Transverse colon (tissue), 4 donors: ENCODE data around the gene PRPF39. TPM values are rescaled to one million over a fixed set of nuclear protein-coding genes. Genes with fewer than 3 reads are reported as not detected.
"Not testable (repeated sequence)": the region's sequence is repeated elsewhere in the genome, so short reads cannot be mapped to it uniquely, and the experiment has no call there.

ENCODE experiments used
- DNase-seq: peaks from one replicate; pipeline ENCODE4 v3.0.0-alpha.2; 2019
- H3K27ac ChIP-seq, 4 donors: fragments of 200-600 bp; sonication (generic); 2 replicates each; pipeline ENCODE4 v1.5.1; 2016 to 2018; ENCODE audit warnings: inconsistent platforms in 4 of 4
- H3K27me3 ChIP-seq: fragments of 200-600 bp; sonication (generic); 2 replicates; pipeline ENCODE4 v1.5.1; 2017; ENCODE audit warnings: inconsistent platforms
- H3K36me3 ChIP-seq, 4 donors: fragments of 200-600 bp; sonication (generic); 2 replicates each; pipeline ENCODE4 v1.5.1; 2017 to 2019; ENCODE audit warnings: inconsistent platforms in 4 of 4
- H3K4me1 ChIP-seq, 4 donors: fragments of 200-600 bp; sonication (generic); 2 replicates each; pipeline ENCODE4 v1.5.1; 2017 to 2020; ENCODE audit warnings: inconsistent platforms in 4 of 4
- H3K4me3 ChIP-seq, 4 donors: fragments of 200-600 bp; sonication (generic); 1 replicate in 1 of 4; 2 replicates in 3 of 4; pipeline versions ENCODE4 v1.5.1 to v1.6.1; 2017 to 2019; ENCODE audit warnings: inconsistent platforms in 4 of 4
- H3K9me3 ChIP-seq, 2 donors: fragments of 200-600 bp; sonication (generic); 2 replicates each; pipeline ENCODE4 v1.5.1; 2017 to 2019; ENCODE audit warnings: inconsistent platforms in 2 of 2
- EP300 ChIP-seq: sonication (generic); formaldehyde crosslinking; IDR thresholded peaks from one replicate; pipeline ENCODE4 v1.6.1; 2017; ENCODE audit warnings: antibody characterized with exemption, low read depth
- POLR2A ChIP-seq: fragments of 450-650 bp; IDR thresholded peaks from one replicate; pipeline ENCODE4 v1.6.1; 2016; ENCODE audit warnings: antibody characterized with exemption, mild to moderate bottlenecking, moderate library complexity
- POLR2AphosphoS5 ChIP-seq, 3 donors: sonication (generic); formaldehyde crosslinking; IDR thresholded peaks; one replicate each; pipeline ENCODE4 v1.6.1; 2016; ENCODE audit warnings: antibody characterized with exemption in 3 of 3
- WGBS, 2 donors: methylation state at CpG; one replicate each; pipeline ENCODE4 v1.1.5; 2018; ENCODE audit warnings: low coverage in 1 of 2; 5-methylcytosine and 5-hydroxymethylcytosine counted together
- in situ Hi-C, 4 donors: fragments of 200-750 bp; cut with MboI; loops; one replicate each; pipeline versions ENCODE4 v1.15.0 to v1.15.1; 2017; ENCODE audit warnings: low sequenced_read_pairs in 3 of 4, low pct_ligation_motif_present in 1 of 4, low pct_unique_long_range_greater_than_20kb in 1 of 4
- intact Hi-C: fragments of 100-400 bp; cut with DNase I; formaldehyde crosslinking; loops from one replicate; pipeline ENCODE4 v1.15.1; 2023; ENCODE audit warnings: low total_unique reads
- total RNA-seq, 4 donors: library from RNA; depleted of rRNA; stranded (reverse); fragments of >200 nt; gene quantifications; one replicate each; pipeline ENCODE4 v1.1.0, GENCODE V29; 2016
- TF ChIP-seq, protein P1 (sequence below), 5 experiments: fragments of 200-600 bp in 3 of 5; fragments of 450-650 bp in 2 of 5; sonication (generic) in 3 of 5; IDR thresholded peaks; 1 replicate in 2 of 5; 2 replicates in 3 of 5; pipeline ENCODE4 v1.5.1; 2016 to 2017; ENCODE audit warnings: antibody characterized with exemption in 5 of 5, inconsistent platforms in 3 of 5, mild to moderate bottlenecking in 2 of 5, moderate library complexity in 1 of 5

The PRPF39 gene
- total RNA-seq, 4 donors from 2014 or later, result 13.5 to 239 (median 37.9) TPM

GRCh38 chr14:45135156-45135555 is 51.2 kb downstream of the PRPF39 start:
- WGBS, 2 donors, result 0 to 1% methylated on average over 7 of the region's 7 CpGs
- peak overlapping the region; percentile 90 to 93 (median 92) for H3K27ac ChIP-seq
- no peaks in the 10 kb centered on the region for H3K9me3 ChIP-seq
- no peaks in the 10 kb centered on the region for H3K36me3 ChIP-seq
- peak overlapping the region; percentile 34 to 96 (median 57) for H3K4me3 ChIP-seq
- no peak for TF ChIP-seq POLR2AphosphoS5 (IDR thresholded peaks at IDR 0.05)
- TF ChIP-seq POLR2A, result no peak
- TF ChIP-seq EP300, result no peak
- TF ChIP-seq, protein P1, sequence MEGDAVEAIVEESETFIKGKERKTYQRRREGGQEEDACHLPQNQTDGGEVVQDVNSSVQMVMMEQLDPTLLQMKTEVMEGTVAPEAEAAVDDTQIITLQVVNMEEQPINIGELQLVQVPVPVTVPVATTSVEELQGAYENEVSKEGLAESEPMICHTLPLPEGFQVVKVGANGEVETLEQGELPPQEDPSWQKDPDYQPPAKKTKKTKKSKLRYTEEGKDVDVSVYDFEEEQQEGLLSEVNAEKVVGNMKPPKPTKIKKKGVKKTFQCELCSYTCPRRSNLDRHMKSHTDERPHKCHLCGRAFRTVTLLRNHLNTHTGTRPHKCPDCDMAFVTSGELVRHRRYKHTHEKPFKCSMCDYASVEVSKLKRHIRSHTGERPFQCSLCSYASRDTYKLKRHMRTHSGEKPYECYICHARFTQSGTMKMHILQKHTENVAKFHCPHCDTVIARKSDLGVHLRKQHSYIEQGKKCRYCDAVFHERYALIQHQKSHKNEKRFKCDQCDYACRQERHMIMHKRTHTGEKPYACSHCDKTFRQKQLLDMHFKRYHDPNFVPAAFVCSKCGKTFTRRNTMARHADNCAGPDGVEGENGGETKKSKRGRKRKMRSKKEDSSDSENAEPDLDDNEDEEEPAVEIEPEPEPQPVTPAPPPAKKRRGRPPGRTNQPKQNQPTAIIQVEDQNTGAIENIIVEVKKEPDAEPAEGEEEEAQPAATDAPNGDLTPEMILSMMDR (IDR thresholded peaks at IDR 0.05), result no peak
- no peak for DNase-seq
- peaks cover 6 to 26% (median 23%) of the 10 kb centered on the region in 4 donors for H3K4me1 ChIP-seq
- in situ Hi-C loops (loop anchor here in 1 of 4 donors (10.0 kb wide), 1 partner anchor 170 kb away; the partner anchor contains the start of genes KLHL28 and TOGARAM1), intact Hi-C loops (loop anchor here (10.0 kb wide), 1 partner anchor 170 kb away; the partner anchor contains the start of genes KLHL28 and TOGARAM1)
- no peaks in the 10 kb centered on the region for H3K27me3 ChIP-seq

DNA sequence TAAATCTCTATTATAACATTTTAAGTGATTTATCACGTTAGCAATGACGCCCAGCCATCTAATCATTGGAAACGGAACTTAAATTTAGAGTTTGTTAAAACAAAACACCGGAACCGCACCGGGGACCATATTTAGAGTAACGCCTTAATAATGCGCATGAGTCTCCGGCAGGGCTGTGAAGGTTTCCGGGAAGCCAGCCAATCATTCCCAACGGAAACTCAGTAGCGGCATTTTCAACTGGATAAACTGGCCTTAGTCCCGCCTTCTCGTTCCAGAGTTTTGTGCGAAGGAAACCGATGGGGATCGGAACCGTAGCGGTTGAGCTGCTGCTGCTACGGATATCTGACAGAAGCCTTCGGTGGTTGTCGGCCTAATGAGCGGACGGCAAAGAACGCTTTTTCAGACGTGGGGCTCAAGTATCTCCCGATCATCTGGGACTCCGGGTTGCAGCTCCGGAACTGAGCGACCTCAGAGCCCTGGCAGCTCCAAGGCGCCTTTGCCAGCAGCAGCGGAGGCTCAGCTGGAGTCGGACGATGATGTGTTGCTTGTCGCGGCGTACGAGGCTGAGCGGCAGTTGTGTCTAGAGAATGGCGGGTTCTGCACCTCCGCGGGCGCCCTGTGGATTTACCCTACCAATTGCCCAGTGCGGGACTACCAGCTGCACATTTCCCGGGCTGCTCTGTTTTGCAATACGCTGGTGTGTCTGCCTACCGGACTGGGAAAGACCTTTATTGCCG is 51.9 kb downstream of the PRPF39 start, which contains the start of gene FANCM:
Gene FANCM, plus strand, starts transcription at position 272 of the 737 bp plus-strand sequence. Its CDS starts 102 bp downstream, at position 374.
- H3K9me3 ChIP-seq, result no peaks in the 10 kb centered on the region
- TF ChIP-seq, protein P1 (IDR thresholded peaks at IDR 0.05), result no peak
- no peak for TF ChIP-seq EP300
- TF ChIP-seq POLR2A, result no peak
- TF ChIP-seq POLR2AphosphoS5 (IDR thresholded peaks at IDR 0.05), result peak; percentile 36 to 69 (median 52)
- H3K4me1 ChIP-seq, result peaks cover 6 to 26% (median 23%) of the 10 kb centered on the region in 4 donors
- intact Hi-C loops (loop anchor here (10.0 kb wide), 1 partner anchor 171 kb away; the partner anchor contains the start of genes KLHL28 and TOGARAM1), in situ Hi-C loops (loop anchor here in 1 of 4 donors (10.0 kb wide), 1 partner anchor 171 kb away; the partner anchor contains the start of genes KLHL28 and TOGARAM1)
- peak; percentile 93 for DNase-seq
- peak within 1 kb of the TSS; percentile 90 to 93 (median 92) for H3K27ac ChIP-seq
- H3K27me3 ChIP-seq, result no peaks in the 10 kb centered on the region
- WGBS, 2 donors, result 0 to 1% methylated on average over 13 to 44 of the region's 48 CpGs
- H3K36me3 ChIP-seq, result no peaks in the 10 kb centered on the region
- H3K4me3 ChIP-seq, result peak within 1 kb of the TSS; percentile 40 to 96 (median 57)

DNA sequence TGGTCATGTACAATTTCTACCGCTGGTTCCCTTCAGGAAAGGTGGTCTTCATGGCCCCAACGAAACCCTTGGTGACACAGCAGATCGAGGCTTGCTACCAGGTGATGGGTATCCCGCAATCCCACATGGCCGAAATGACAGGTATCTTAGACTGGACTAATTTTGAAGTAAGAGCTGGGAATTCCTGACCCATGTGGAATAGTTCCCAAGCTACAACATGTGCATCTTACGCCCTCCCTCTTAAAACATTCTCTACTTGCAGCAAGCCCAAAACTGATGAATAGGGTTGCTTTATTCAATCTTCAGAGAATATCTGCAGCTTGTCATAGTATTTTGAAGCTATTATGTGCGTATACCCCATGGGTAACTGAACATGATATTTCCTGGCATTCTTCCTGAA is 52.5 kb downstream of the PRPF39 start:
- intact Hi-C loops (loop anchor here (10.0 kb wide), 1 partner anchor 172 kb away; the partner anchor contains the start of genes KLHL28 and TOGARAM1), in situ Hi-C loops (loop anchor here in 1 of 4 donors (10.0 kb wide), 1 partner anchor 172 kb away; the partner anchor contains the start of genes KLHL28 and TOGARAM1)
- no peak for DNase-seq
- no peaks in the 10 kb centered on the region for H3K9me3 ChIP-seq
- TF ChIP-seq EP300 (no peak), POLR2AphosphoS5 (IDR thresholded peaks at IDR 0.05) (no peak), POLR2A (no peak)
- TF ChIP-seq, protein P1 (IDR thresholded peaks at IDR 0.05), result no peak
- H3K36me3 ChIP-seq, result no peaks in the 10 kb centered on the region
- peak overlapping the region; percentile 40 to 96 (median 57) for H3K4me3 ChIP-seq
- peaks cover 6 to 26% (median 23%) of the 10 kb centered on the region in 4 donors for H3K4me1 ChIP-seq
- no peaks in the 10 kb centered on the region for H3K27me3 ChIP-seq
- WGBS, 2 donors, result 2 to 8% methylated on average over 2 to 7 of the region's 7 CpGs
- H3K27ac ChIP-seq, result peak overlapping the region; percentile 90 to 93 (median 92)

GRCh38 chr14:45140661-45141187 is 56.8 kb downstream of the PRPF39 start:
- H3K4me1 ChIP-seq, result peaks cover 6 to 17% (median 16%) of the 10 kb centered on the region in 4 donors
- no peak for DNase-seq
- TF ChIP-seq, protein P1 (IDR thresholded peaks at IDR 0.05), result no peak
- TF ChIP-seq POLR2AphosphoS5 (IDR thresholded peaks at IDR 0.05) (no peak), EP300 (no peak), POLR2A (no peak)
- H3K4me3 ChIP-seq, result no peak overlapping the region
- intact Hi-C loops (no loop called here), in situ Hi-C loops (loop anchor here in 1 of 4 donors (10.0 kb wide), 1 partner anchor 124 kb away; no protein-coding TSS in a partner anchor)
- H3K36me3 ChIP-seq, result no peaks in the 10 kb centered on the region
- no peak overlapping the region for H3K27ac ChIP-seq
- no peaks in the 10 kb centered on the region for H3K27me3 ChIP-seq
- WGBS, 2 donors, result 97 to 100% methylated on average over 1 to 6 of the region's 6 CpGs
- no peaks in the 10 kb centered on the region for H3K9me3 ChIP-seq

GRCh38 chr14:45142083-45142482 is 58.2 kb downstream of the PRPF39 start:
- in situ Hi-C loops, result loop anchor here in 1 of 4 donors (10.0 kb wide), 1 partner anchor 123 kb away; no protein-coding TSS in a partner anchor
- DNase-seq, H3K27me3 ChIP-seq, H3K4me1 ChIP-seq, H3K27ac ChIP-seq, intact Hi-C loops, H3K9me3 ChIP-seq, H3K36me3 ChIP-seq, H3K4me3 ChIP-seq: not testable (repeated sequence)
- 86% methylated on average over 8 of the region's 8 CpGs for WGBS, 2 donors
